ENCODE data around the gene LAMP1.

- no peak for TF ChIP-seq CTCF (IDR thresholded peaks at IDR 0.05)
- TF ChIP-seq EZH2 (IDR thresholded peaks at IDR 0.05; ENCODE audit: borderline replicate concordance, insufficient read depth, low read depth, low read length, poor library complexity, severe bottlenecking), result no peak
These were observed 23.7 kb upstream of the LAMP1 start for GRCh38 chr13:113273321-113273720.
